Esophagus muscularis mucosa (tissue), 4 donors: ENCODE data around the gene BDKRB2. TPM values are rescaled to one million over a fixed set of nuclear protein-coding genes. Genes with fewer than 3 reads are reported as not detected.

ENCODE experiments used
- DNase-seq: peaks from one replicate; pipeline ENCODE4 v3.0.0-alpha.2; 2017; ENCODE audit errors: extremely low spot score
- H3K27ac ChIP-seq, 4 donors: fragments of 200-600 bp; sonication (generic); replicated peaks in 1 of 4; 1 replicate in 3 of 4; 2 replicates in 1 of 4; pipeline ENCODE4 v1.5.1; 2016 to 2019; ENCODE audit warnings: mild to moderate bottlenecking in 1 of 4
- H3K27me3 ChIP-seq, 4 donors: fragments of 200-600 bp; sonication (generic); one replicate each; pipeline versions ENCODE4 v1.5.1 to v1.6.0; 2016 to 2019
- H3K36me3 ChIP-seq, 4 donors: fragments of 200-600 bp; sonication (generic); one replicate each; pipeline ENCODE4 v1.5.1; 2016 to 2019
- H3K4me1 ChIP-seq, 4 donors: fragments of 200-600 bp; sonication (generic); one replicate each; pipeline ENCODE4 v1.5.1; 2016 to 2019
- H3K4me3 ChIP-seq, 4 donors: fragments of 200-600 bp; sonication (generic); 1 replicate in 2 of 4; 2 replicates in 2 of 4; pipeline ENCODE4 v1.5.1; 2016 to 2019; ENCODE audit warnings: mild to moderate bottlenecking in 4 of 4, moderate library complexity in 1 of 4
- H3K9me3 ChIP-seq, 4 donors: fragments of 200-600 bp; sonication (generic); 1 replicate in 3 of 4; 2 replicates in 1 of 4; pipeline ENCODE4 v1.5.1; 2016 to 2019
- EP300 ChIP-seq: sonication (generic); formaldehyde crosslinking; IDR thresholded peaks from one replicate; pipeline ENCODE4 v1.6.1; 2017; ENCODE audit warnings: antibody characterized with exemption
- POLR2A ChIP-seq: fragments of 450-650 bp; IDR thresholded peaks from one replicate; pipeline ENCODE4 v1.6.1; 2017; ENCODE audit warnings: antibody characterized with exemption, moderate library complexity, mild to moderate bottlenecking, low read depth
- POLR2AphosphoS5 ChIP-seq, 2 donors: sonication (generic); formaldehyde crosslinking; IDR thresholded peaks; one replicate each; pipeline ENCODE4 v1.6.1; 2017; ENCODE audit warnings: antibody characterized with exemption in 2 of 2
- WGBS: methylation state at CpG from one replicate; pipeline ENCODE4 v1.1.5; 2018; 5-methylcytosine and 5-hydroxymethylcytosine counted together
- intact Hi-C: fragments of 100-400 bp; cut with DNase I; formaldehyde crosslinking; loops from one replicate; pipeline ENCODE4 v1.15.1; 2023
- small RNA-seq, 3 donors: library from RNA; depleted of rRNA; stranded (forward); fragments of <200 nt; gene quantifications; one replicate each; pipeline ENCODE3, GENCODE V24; 2016
- total RNA-seq, 4 donors: library from RNA; depleted of rRNA; stranded (reverse); fragments of >200 nt; gene quantifications; one replicate each; pipeline versions ENCODE4 v1.1.0 to v1.2.1, GENCODE V29; 2016
- TF ChIP-seq, protein P1 (sequence below), 3 experiments: fragments of 200-600 bp in 2 of 3; fragments of 450-650 bp in 1 of 3; sonication (generic) in 2 of 3; IDR thresholded peaks; one replicate each; pipeline ENCODE4 v1.5.1; 2017 to 2019; ENCODE audit warnings: antibody characterized with exemption in 3 of 3, mild to moderate bottlenecking in 2 of 3, moderate library complexity in 1 of 3

Gene BDKRB2
- total RNA-seq, 4 donors from 2014 or later: 5.8 to 16.1 (median 10.0) TPM

DNA sequence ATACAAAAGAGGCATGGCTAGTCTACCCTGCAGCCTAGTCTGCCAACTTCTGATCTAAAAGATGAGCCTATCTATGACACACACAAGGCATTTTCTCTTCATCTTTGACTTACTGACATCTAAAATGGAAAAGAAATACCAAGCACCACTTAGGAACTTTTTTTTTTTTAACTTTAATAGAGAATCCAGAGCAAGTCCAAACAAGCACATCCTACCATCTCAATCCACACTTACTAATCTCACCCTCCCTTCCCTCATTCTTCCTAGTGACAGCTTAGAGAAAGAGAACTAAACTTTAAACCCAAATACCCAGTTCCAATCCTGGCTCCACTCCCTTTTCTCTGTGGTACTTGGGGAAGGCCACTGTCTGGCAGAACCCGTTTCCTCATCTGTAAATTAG is 83.2 kb downstream of the BDKRB2 start:
- intact Hi-C loops: no loop called here
- H3K4me1 ChIP-seq: peaks cover 0 to 22% (median 12%) of the 10 kb centered on the region in 4 donors
- H3K4me3 ChIP-seq: no peak overlapping the region
- no peaks in the 10 kb centered on the region for H3K27me3 ChIP-seq
- H3K9me3 ChIP-seq: no peaks in the 10 kb centered on the region
- DNase-seq: no peak
- H3K27ac ChIP-seq: no peak overlapping the region
- 93% methylated on average over 1 of the region's 1 CpG for WGBS
- H3K36me3 ChIP-seq: peaks cover 15 to 74% (median 49%) of the 10 kb centered on the region in 4 donors
- TF ChIP-seq POLR2A (no peak), POLR2AphosphoS5 (IDR thresholded peaks at IDR 0.05) (no peak), EP300 (no peak)
- TF ChIP-seq, protein P1, sequence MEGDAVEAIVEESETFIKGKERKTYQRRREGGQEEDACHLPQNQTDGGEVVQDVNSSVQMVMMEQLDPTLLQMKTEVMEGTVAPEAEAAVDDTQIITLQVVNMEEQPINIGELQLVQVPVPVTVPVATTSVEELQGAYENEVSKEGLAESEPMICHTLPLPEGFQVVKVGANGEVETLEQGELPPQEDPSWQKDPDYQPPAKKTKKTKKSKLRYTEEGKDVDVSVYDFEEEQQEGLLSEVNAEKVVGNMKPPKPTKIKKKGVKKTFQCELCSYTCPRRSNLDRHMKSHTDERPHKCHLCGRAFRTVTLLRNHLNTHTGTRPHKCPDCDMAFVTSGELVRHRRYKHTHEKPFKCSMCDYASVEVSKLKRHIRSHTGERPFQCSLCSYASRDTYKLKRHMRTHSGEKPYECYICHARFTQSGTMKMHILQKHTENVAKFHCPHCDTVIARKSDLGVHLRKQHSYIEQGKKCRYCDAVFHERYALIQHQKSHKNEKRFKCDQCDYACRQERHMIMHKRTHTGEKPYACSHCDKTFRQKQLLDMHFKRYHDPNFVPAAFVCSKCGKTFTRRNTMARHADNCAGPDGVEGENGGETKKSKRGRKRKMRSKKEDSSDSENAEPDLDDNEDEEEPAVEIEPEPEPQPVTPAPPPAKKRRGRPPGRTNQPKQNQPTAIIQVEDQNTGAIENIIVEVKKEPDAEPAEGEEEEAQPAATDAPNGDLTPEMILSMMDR (IDR thresholded peaks at IDR 0.05): no peak

Small RNA genes lying within 50 kb of the gene (small RNA-seq; reads per million reads assigned to genes)
- 0 reads per million in 3 donors for gene CKS1BP1

Other genes with a start within 250 kb of the BDKRB2 start
- gene C14orf132, start 165.5 kb upstream of the BDKRB2 start, total RNA-seq: 10 to 100 TPM; 28.3 to 78.3 (median 59.2) TPM
- gene BDKRB1, start 51.4 kb downstream of the BDKRB2 start, total RNA-seq: 1 to 10 TPM in 2 of 4 donors, under 1 TPM in 2; 0.39 to 7.0 (median 1.4) TPM
- gene ATG2B, start 158.5 kb downstream of the BDKRB2 start, total RNA-seq: 10 to 100 TPM; 18.2 to 26.6 (median 23.1) TPM
- gene GSKIP, start 158.7 kb downstream of the BDKRB2 start, total RNA-seq: 10 to 100 TPM; 10.4 to 22.0 (median 13.1) TPM
- gene AK7, start 187.3 kb downstream of the BDKRB2 start, total RNA-seq: 1 to 10 TPM in 2 of 4 donors, under 1 TPM in 2; 0.42 to 3.6 (median 1.8) TPM